ENCODE data around the gene TMPRSS6. TPM values are rescaled to one million over a fixed set of nuclear protein-coding genes. Genes with fewer than 3 reads are reported as not detected.

TMPRSS6 gene
- total RNA-seq, 2 donors from 2014 or later: not detected

DNA sequence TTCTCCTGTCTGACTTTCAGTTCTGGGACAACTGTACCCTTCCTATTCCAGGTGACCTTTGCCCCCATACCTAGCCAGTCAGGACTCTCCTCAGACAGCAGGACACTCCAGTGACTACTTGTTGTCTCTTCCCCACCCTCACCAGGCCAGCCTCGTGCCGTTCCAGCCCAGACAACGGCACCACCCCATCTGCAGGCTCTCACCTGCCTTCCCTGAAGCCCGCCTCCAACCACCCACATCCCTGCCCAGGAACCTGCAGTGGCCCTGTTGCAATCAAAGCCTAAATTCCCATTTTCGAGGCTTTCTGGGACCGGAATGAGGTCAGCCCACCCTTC lies 36.5 kb upstream of the TMPRSS6 start:
- no peaks in the 10 kb centered on the region for H3K36me3 ChIP-seq
- no peak overlapping the region for H3K27ac ChIP-seq
- no peak for ATAC-seq (ENCODE audit: insufficient number of reproducible peaks, low FRiP score, low read depth)
- TF ChIP-seq, protein P1, sequence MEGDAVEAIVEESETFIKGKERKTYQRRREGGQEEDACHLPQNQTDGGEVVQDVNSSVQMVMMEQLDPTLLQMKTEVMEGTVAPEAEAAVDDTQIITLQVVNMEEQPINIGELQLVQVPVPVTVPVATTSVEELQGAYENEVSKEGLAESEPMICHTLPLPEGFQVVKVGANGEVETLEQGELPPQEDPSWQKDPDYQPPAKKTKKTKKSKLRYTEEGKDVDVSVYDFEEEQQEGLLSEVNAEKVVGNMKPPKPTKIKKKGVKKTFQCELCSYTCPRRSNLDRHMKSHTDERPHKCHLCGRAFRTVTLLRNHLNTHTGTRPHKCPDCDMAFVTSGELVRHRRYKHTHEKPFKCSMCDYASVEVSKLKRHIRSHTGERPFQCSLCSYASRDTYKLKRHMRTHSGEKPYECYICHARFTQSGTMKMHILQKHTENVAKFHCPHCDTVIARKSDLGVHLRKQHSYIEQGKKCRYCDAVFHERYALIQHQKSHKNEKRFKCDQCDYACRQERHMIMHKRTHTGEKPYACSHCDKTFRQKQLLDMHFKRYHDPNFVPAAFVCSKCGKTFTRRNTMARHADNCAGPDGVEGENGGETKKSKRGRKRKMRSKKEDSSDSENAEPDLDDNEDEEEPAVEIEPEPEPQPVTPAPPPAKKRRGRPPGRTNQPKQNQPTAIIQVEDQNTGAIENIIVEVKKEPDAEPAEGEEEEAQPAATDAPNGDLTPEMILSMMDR (IDR thresholded peaks at IDR 0.05): no peak
- no peaks in the 10 kb centered on the region for H3K27me3 ChIP-seq (replicated peaks; ENCODE audit: insufficient read depth)
- no peaks in the 10 kb centered on the region for H3K4me1 ChIP-seq (ENCODE audit: control insufficient read depth in 1 of 2, low read depth in 2 of 2)
- no peak for DNase-seq (ENCODE audit: low spot score)
- H3K9me3 ChIP-seq: no peaks in the 10 kb centered on the region
- H3K4me3 ChIP-seq: no peak overlapping the region

DNA sequence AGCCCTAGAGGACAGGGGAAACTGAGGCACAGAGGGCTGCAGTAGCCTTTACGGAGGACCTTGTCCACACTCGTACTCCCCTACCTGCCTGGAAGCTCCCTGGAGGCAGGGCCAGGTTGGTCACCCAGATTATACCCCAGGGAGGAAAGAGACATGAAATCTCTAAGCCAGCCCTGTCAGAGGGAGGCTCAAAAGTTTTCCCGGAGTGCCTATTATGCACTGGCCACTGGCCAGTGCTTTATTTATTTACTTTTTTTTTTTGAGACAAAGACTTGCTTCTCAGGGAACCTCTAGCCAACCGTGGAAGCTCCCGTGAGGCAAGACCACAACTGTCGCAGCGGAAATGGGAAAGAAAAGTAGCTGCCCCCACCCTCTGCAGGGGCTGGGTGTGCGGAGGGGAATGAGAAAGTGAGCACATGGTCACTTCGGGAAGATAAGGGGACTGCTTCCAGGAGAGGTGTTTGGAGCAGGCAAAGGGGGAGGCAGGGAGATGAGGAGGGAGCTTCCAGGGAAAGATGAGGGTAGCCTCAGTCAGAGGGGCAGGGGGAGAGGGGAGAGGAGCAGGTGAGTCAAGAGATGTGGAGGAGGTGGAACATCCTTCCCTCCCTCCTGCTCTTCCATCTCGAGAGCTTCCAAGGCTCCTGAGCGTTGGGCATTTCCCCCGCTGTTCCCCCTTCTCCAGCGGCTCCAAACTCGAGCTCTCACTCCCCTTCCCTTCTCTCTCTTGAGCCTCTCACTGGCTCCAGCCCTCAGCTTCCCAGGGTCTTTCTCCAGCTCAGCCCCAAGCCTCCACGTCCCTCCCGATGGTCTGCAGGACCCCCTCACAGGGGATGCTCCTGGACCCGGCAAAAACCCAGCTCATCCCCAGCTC lies 35.9 kb upstream of the TMPRSS6 start:
- H3K27me3 ChIP-seq (replicated peaks; ENCODE audit: insufficient read depth): no peaks in the 10 kb centered on the region

DNA sequence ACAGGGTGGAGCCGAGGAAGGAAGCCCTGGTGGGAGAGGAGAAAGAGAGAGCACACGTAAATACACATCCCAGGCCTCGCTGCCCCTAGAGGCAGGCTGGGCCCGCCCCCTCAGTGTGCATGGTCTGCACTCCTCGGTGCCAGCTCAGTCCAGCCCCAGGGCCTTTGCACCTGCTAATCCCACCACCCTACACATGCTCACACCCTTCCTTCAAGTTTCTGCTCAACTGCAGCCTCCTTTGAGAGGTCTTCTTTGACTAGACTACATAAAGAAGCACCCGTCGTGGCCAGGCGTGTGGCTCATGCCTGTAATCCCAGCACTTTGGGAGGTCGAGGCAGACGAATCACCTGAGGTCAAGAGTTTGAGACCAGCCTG lies 34.7 kb upstream of the TMPRSS6 start:
- no peaks in the 10 kb centered on the region for H3K9me3 ChIP-seq
- DNase-seq (ENCODE audit: low spot score): no peak
- H3K27me3 ChIP-seq (replicated peaks; ENCODE audit: insufficient read depth): no peaks in the 10 kb centered on the region
- no peak overlapping the region for H3K4me3 ChIP-seq
- ATAC-seq (ENCODE audit: insufficient number of reproducible peaks, low FRiP score, low read depth): no peak
- TF ChIP-seq, protein P1 (IDR thresholded peaks at IDR 0.05): no peak
- H3K4me1 ChIP-seq (ENCODE audit: control insufficient read depth in 1 of 2, low read depth in 2 of 2): no peaks in the 10 kb centered on the region
- no peak overlapping the region for H3K27ac ChIP-seq
- H3K36me3 ChIP-seq: no peaks in the 10 kb centered on the region

More for the DNA sequence above, 35.9 kb upstream of the TMPRSS6 start:
- Histone ChIP-seq H3K4me1 (ENCODE audit: control insufficient read depth in 1 of 2, low read depth in 2 of 2) (no peaks in the 10 kb centered on the region), H3K4me3 (no peak overlapping the region), H3K9me3 (no peaks in the 10 kb centered on the region), H3K27ac (no peak overlapping the region), H3K36me3 (no peaks in the 10 kb centered on the region)
- ATAC-seq (ENCODE audit: insufficient number of reproducible peaks, low FRiP score, low read depth): no peak
- TF ChIP-seq, protein P1 (IDR thresholded peaks at IDR 0.05): no peak
- DNase-seq (ENCODE audit: low spot score): no peak

DNA sequence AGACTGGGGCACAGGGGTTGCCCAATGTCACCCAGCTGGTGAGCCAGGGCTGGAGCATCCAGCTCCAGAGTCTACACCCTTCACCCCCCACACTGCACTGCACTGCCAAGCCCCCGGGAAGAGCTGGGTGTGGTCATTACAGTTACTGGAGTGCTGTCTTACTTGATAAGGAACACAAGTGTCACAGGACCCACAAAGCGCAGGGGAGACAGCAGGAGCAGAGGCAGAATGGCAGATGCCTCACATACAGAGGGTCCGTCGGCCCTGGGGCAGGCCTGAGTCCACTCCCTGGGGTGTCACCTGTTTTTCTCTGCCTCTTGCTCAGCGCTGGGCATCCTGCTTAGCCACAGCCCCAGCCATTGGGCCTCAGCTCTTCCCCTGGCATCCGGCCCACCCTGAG lies 32.5 kb upstream of the TMPRSS6 start:
- no peaks in the 10 kb centered on the region for H3K4me1 ChIP-seq (ENCODE audit: control insufficient read depth in 1 of 2, low read depth in 2 of 2)
- H3K27me3 ChIP-seq (replicated peaks; ENCODE audit: insufficient read depth): no peaks in the 10 kb centered on the region
- ATAC-seq (ENCODE audit: insufficient number of reproducible peaks, low FRiP score, low read depth) (no peak), DNase-seq (ENCODE audit: low spot score) (no peak)
- H3K36me3 ChIP-seq: no peaks in the 10 kb centered on the region
- no peak overlapping the region for H3K4me3 ChIP-seq
- H3K9me3 ChIP-seq: no peaks in the 10 kb centered on the region
- TF ChIP-seq, protein P1 (IDR thresholded peaks at IDR 0.05): no peak
- H3K27ac ChIP-seq: no peak overlapping the region

DNA sequence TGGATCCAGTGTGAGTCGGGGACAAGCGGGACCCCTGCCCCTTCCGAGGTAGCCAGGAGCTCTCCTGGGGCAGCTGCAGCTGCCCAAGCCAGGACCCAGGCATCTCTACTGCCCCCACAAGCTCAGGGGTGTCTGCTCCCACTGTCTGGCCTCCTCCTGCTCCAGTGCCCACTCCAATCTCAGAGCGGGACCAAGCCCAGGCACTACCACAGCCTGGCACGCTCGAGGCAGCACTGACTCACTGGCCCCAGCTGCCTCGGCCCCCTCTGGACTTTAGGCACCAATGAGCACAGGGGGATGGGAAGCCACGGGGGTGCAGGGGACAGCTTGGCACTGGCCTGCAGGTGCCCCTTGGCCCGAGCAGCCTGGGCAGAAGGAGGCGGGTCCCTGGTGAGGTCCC lies 32.0 kb upstream of the TMPRSS6 start:
- Histone ChIP-seq H3K4me3 (no peak overlapping the region), H3K4me1 (ENCODE audit: control insufficient read depth in 1 of 2, low read depth in 2 of 2) (no peaks in the 10 kb centered on the region), H3K9me3 (no peaks in the 10 kb centered on the region), H3K36me3 (no peaks in the 10 kb centered on the region), H3K27me3 (replicated peaks; ENCODE audit: insufficient read depth) (no peaks in the 10 kb centered on the region), H3K27ac (no peak overlapping the region)
- DNase-seq (ENCODE audit: low spot score) (no peak), ATAC-seq (ENCODE audit: insufficient number of reproducible peaks, low FRiP score, low read depth) (no peak)
- TF ChIP-seq, protein P1 (IDR thresholded peaks at IDR 0.05): no peak
